Lower lobe of right lung (tissue), 2 donors: ENCODE results near the gene VWA5B1. TPM values are rescaled to one million over a fixed set of nuclear protein-coding genes. Genes with fewer than 3 reads are reported as not detected.

Source experiments
- ATAC-seq, 2 donors: fragments of 200-7000 bp; cut with Tn5 transposase; one replicate each; pipeline ENCODE4 v1.9.1; 2020 to 2022; ENCODE audit warnings: mild to moderate bottlenecking in 2 of 2, moderate library complexity in 2 of 2
- DNase-seq: peaks from one replicate; pipeline ENCODE4 v3.0.0-alpha.2; 2020
- H3K27ac ChIP-seq: fragments of 200-600 bp; one replicate; pipeline ENCODE4 v1.8.0; 2022
- H3K27me3 ChIP-seq: fragments of 200-600 bp; one replicate; pipeline ENCODE4 v1.8.0; 2022; ENCODE audit warnings: low read depth
- H3K36me3 ChIP-seq: fragments of 200-600 bp; one replicate; pipeline ENCODE4 v1.8.0; 2022; ENCODE audit warnings: mild to moderate bottlenecking
- H3K4me1 ChIP-seq: fragments of 200-600 bp; one replicate; pipeline ENCODE4 v1.8.0; 2022
- H3K4me3 ChIP-seq: fragments of 200-600 bp; one replicate; pipeline ENCODE4 v1.8.0; 2022; ENCODE audit warnings: mild to moderate bottlenecking
- H3K9me3 ChIP-seq: fragments of 200-600 bp; one replicate; pipeline ENCODE4 v1.8.0; 2022
- CTCF ChIP-seq: fragments of 200-600 bp; IDR thresholded peaks from one replicate; pipeline ENCODE4 v1.8.0; 2022; ENCODE audit warnings: antibody characterized with exemption, mild to moderate bottlenecking
- intact Hi-C: fragments of 100-400 bp; cut with DNase I; formaldehyde crosslinking; loops from one replicate; pipeline ENCODE4 v1.11.0; 2022
- total RNA-seq: library from RNA; stranded (reverse); fragmentation: NEBNext Ultra II Directional; extraction: Animal tissue kit (Norgen Biotek cat#: 25700); gene quantifications from one replicate; pipeline ENCODE4 v1.2.1, GENCODE V29; 2021
- donor health status: DM: no; HTN: yes; CAD: no; lungs with severe emphysema.

Gene VWA5B1
- total RNA-seq, 1 donor from 2014 or later = 0.30 TPM

- TF ChIP-seq CTCF = no peak
- intact Hi-C loops = no loop called here
- peak overlapping the region; percentile 36 for H3K4me3 ChIP-seq
- DNase-seq (no peak), ATAC-seq (peak; percentile 15 to 37)
- no peaks in the 10 kb centered on the region for H3K9me3 ChIP-seq
- peaks cover 54% of the 10 kb centered on the region for H3K27me3 ChIP-seq
- no peaks in the 10 kb centered on the region for H3K36me3 ChIP-seq
- H3K27ac ChIP-seq = no peak overlapping the region
- H3K4me1 ChIP-seq = no peaks in the 10 kb centered on the region
Observed at GRCh38 chr1:20366056-20366462, 75.4 kb downstream of the VWA5B1 start.

- ATAC-seq = peak in 1 of 2 donors; percentile 9
- H3K4me3 ChIP-seq = peak overlapping the region; percentile 36
- H3K27me3 ChIP-seq = peaks cover 59% of the 10 kb centered on the region
Observed at GRCh38 chr1:20366463-20367115, 75.9 kb downstream of the VWA5B1 start.

GRCh38 chr1:20367116-20367585, 76.5 kb downstream of the VWA5B1 start:
- Histone ChIP-seq H3K27me3 (peaks cover 63% of the 10 kb centered on the region), H3K4me1 (no peaks in the 10 kb centered on the region), H3K9me3 (no peaks in the 10 kb centered on the region), H3K36me3 (no peaks in the 10 kb centered on the region), H3K27ac (no peak overlapping the region), H3K4me3 (peak overlapping the region; percentile 36)
- peak; percentile 19 for TF ChIP-seq CTCF
- ATAC-seq = peak; percentile 50 to 58
- intact Hi-C loops = no loop called here
- DNase-seq = no peak

More at GRCh38 chr1:20366463-20367115, 75.9 kb downstream of the VWA5B1 start:
- no peak for TF ChIP-seq CTCF
- no peak for DNase-seq
- Histone ChIP-seq H3K36me3 (no peaks in the 10 kb centered on the region), H3K9me3 (no peaks in the 10 kb centered on the region), H3K27ac (no peak overlapping the region), H3K4me1 (no peaks in the 10 kb centered on the region)
- intact Hi-C loops = no loop called here

- H3K9me3 ChIP-seq = no peaks in the 10 kb centered on the region
- no peaks in the 10 kb centered on the region for H3K4me1 ChIP-seq
- ATAC-seq (peak in 1 of 2 donors; percentile 34), DNase-seq (no peak)
- no peak overlapping the region for H3K27ac ChIP-seq
- intact Hi-C loops = no loop called here
- TF ChIP-seq CTCF = no peak
- H3K36me3 ChIP-seq = no peaks in the 10 kb centered on the region
- peaks cover 66% of the 10 kb centered on the region for H3K27me3 ChIP-seq
- H3K4me3 ChIP-seq = no peak overlapping the region
Observed at GRCh38 chr1:20367626-20368025, 77.0 kb downstream of the VWA5B1 start.

GRCh38 chr1:20368866-20369470, 78.3 kb downstream of the VWA5B1 start:
- DNase-seq (no peak), ATAC-seq (no peak)
- Histone ChIP-seq H3K9me3 (no peaks in the 10 kb centered on the region), H3K27me3 (peaks cover 63% of the 10 kb centered on the region), H3K27ac (no peak overlapping the region), H3K4me1 (no peaks in the 10 kb centered on the region), H3K4me3 (no peak overlapping the region), H3K36me3 (no peaks in the 10 kb centered on the region)
- intact Hi-C loops = no loop called here
- TF ChIP-seq CTCF = no peak
